Measurements from ENCODE around the gene DLG2.

DLG2 gene

GRCh38 chr11:83948200-83948599 is 1678.9 kb downstream of the DLG2 start:
- DNase-seq = no peak

GRCh38 chr11:83945976-83946375 is 1681.2 kb downstream of the DLG2 start:
- DNase-seq = no peak

GRCh38 chr11:83941050-83941449 is 1686.1 kb downstream of the DLG2 start:
- DNase-seq = no peak

GRCh38 chr11:83938148-83938547 is 1689.0 kb downstream of the DLG2 start:
- DNase-seq = no peak

GRCh38 chr11:83933008-83933407 is 1694.1 kb downstream of the DLG2 start:
- DNase-seq = no peak

GRCh38 chr11:83927422-83927821 is 1699.7 kb downstream of the DLG2 start:
- no peak for DNase-seq

- no peak for DNase-seq
These were observed 1702.2 kb downstream of the DLG2 start for GRCh38 chr11:83924795-83925542.

- no peak for DNase-seq
These were observed 1703.2 kb downstream of the DLG2 start for GRCh38 chr11:83923961-83924360.

GRCh38 chr11:83922953-83923352 is 1704.2 kb downstream of the DLG2 start:
- DNase-seq = no peak

- no peak for DNase-seq
These were observed 1704.8 kb downstream of the DLG2 start for GRCh38 chr11:83922318-83922717.

- DNase-seq = no peak
These were observed 1705.5 kb downstream of the DLG2 start for GRCh38 chr11:83921447-83922192.

- DNase-seq = no peak
These were observed 1708.7 kb downstream of the DLG2 start for GRCh38 chr11:83918476-83918875.

- no peak for DNase-seq
These were observed 1712.1 kb downstream of the DLG2 start for GRCh38 chr11:83914995-83915394.

GRCh38 chr11:83909579-83910534 is 1717.3 kb downstream of the DLG2 start:
- DNase-seq = no peak

- no peak for DNase-seq
These were observed 1718.8 kb downstream of the DLG2 start for GRCh38 chr11:83908298-83908856.

GRCh38 chr11:83895516-83895915 is 1731.6 kb downstream of the DLG2 start:
- no peak for DNase-seq

- no peak for DNase-seq
These were observed 1745.7 kb downstream of the DLG2 start for GRCh38 chr11:83881428-83881827.

GRCh38 chr11:83871054-83871453 is 1756.1 kb downstream of the DLG2 start:
- DNase-seq = no peak

GRCh38 chr11:83866655-83867054 is 1760.5 kb downstream of the DLG2 start:
- no peak for DNase-seq

- no peak for DNase-seq
These were observed 1761.3 kb downstream of the DLG2 start for GRCh38 chr11:83865636-83866461.

GRCh38 chr11:83864412-83865057 is 1762.6 kb downstream of the DLG2 start:
- no peak for DNase-seq
